Body of pancreas (tissue), 4 donors: ENCODE measurements around the gene HECTD1. TPM values are rescaled to one million over a fixed set of nuclear protein-coding genes. Genes with fewer than 3 reads are reported as not detected.

Experiments
- ATAC-seq: fragments of 150-250 bp; one replicate; pipeline ENCODE4 v1.9.1; 2016
- DNase-seq, 4 donors: peaks; one replicate each; pipeline ENCODE4 v3.0.0-alpha.2; 2019
- H3K27ac ChIP-seq, 4 donors: fragments of 200-600 bp; sonication (generic); 1 replicate in 3 of 4; 2 replicates in 1 of 4; pipeline versions ENCODE4 v1.5.1 to v1.6.1; 2016 to 2019; ENCODE audit warnings: mild to moderate bottlenecking in 1 of 4, mixed read lengths in 1 of 4, moderate library complexity in 1 of 4
- H3K27me3 ChIP-seq, 2 donors: fragments of 200-600 bp; sonication (generic); one replicate each; pipeline ENCODE4 v1.6.0; 2016; ENCODE audit warnings: mild to moderate bottlenecking in 1 of 2
- H3K36me3 ChIP-seq, 2 donors: fragments of 200-600 bp; sonication (generic); replicated peaks in 1 of 2; 2 replicates each; pipeline ENCODE4 v1.5.1; 2016; ENCODE audit warnings: low read depth in 2 of 2; ENCODE audit not compliant: insufficient read depth in 1 of 2
- H3K4me1 ChIP-seq: fragments of 200-600 bp; sonication (generic); one replicate; pipeline ENCODE4 v1.6.0; 2016
- H3K4me3 ChIP-seq, 2 donors: fragments of 200-600 bp; sonication (generic); 1 replicate in 1 of 2; 2 replicates in 1 of 2; pipeline ENCODE4 v1.5.1; 2016 to 2019
- H3K9me3 ChIP-seq, 3 donors: fragments of 200-600 bp; sonication (generic); 1 replicate in 2 of 3; 2 replicates in 1 of 3; pipeline ENCODE4 v1.5.1; 2016
- POLR2A ChIP-seq, 3 donors: fragments of 450-650 bp; IDR thresholded peaks; one replicate each; pipeline ENCODE4 v1.6.1; 2016; ENCODE audit warnings: antibody characterized with exemption in 3 of 3, mild to moderate bottlenecking in 2 of 3
- WGBS, 2 donors: methylation state at CpG; one replicate each; pipeline ENCODE4 v1.1.5; 2017; 5-methylcytosine and 5-hydroxymethylcytosine counted together
- intact Hi-C: fragments of 100-400 bp; cut with DNase I; formaldehyde crosslinking; loops from one replicate; pipeline ENCODE4 v1.15.1; 2023
- total RNA-seq, 2 donors: library from RNA; depleted of rRNA; stranded (reverse); fragments of >200 nt; gene quantifications; one replicate each; pipeline ENCODE4 v1.1.0, GENCODE V29; 2016
- TF ChIP-seq, protein P1 (sequence below), 7 experiments: fragments of 450-650 bp in 4 of 7; fragments of 200-600 bp in 3 of 7; sonication (generic) in 3 of 7; IDR thresholded peaks; one replicate each; pipeline ENCODE4 v1.5.1; 2016 to 2019; ENCODE audit warnings: antibody characterized with exemption in 7 of 7

HECTD1 gene
- total RNA-seq, 2 donors from 2014 or later, result 110 to 221 TPM

DNA sequence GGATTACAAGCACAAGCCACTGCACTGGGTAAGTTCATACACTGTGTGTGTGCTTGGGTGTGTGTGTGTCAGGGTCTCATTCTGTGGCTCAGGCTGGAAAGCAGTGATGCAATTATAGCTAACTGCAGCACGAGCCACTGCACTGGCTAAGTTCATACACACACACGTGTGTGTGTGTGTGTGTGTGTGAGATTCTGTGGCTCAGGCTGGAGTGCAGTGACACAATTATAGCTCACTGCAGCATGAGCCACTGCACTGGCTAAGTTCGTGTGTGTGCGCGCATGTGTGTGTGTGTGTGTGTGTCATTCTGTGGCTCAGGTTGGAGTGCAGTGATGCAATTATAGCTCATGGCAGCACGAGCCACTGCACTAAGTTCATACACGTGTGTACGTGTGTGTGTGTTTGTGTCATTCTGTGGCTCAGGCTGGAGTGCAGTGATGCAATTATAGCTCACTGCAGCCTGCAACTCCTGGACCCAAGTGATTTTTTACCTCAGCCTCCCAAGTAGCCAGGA, 85.4 kb downstream of the HECTD1 start:
- no peaks in the 10 kb centered on the region for H3K9me3 ChIP-seq
- intact Hi-C loops, result no loop called here
- DNase-seq, result no peak
- H3K4me1 ChIP-seq, result no peaks in the 10 kb centered on the region
- H3K27ac ChIP-seq, result no peak overlapping the region
- H3K4me3 ChIP-seq, result no peak overlapping the region
- TF ChIP-seq, protein P1, sequence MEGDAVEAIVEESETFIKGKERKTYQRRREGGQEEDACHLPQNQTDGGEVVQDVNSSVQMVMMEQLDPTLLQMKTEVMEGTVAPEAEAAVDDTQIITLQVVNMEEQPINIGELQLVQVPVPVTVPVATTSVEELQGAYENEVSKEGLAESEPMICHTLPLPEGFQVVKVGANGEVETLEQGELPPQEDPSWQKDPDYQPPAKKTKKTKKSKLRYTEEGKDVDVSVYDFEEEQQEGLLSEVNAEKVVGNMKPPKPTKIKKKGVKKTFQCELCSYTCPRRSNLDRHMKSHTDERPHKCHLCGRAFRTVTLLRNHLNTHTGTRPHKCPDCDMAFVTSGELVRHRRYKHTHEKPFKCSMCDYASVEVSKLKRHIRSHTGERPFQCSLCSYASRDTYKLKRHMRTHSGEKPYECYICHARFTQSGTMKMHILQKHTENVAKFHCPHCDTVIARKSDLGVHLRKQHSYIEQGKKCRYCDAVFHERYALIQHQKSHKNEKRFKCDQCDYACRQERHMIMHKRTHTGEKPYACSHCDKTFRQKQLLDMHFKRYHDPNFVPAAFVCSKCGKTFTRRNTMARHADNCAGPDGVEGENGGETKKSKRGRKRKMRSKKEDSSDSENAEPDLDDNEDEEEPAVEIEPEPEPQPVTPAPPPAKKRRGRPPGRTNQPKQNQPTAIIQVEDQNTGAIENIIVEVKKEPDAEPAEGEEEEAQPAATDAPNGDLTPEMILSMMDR (IDR thresholded peaks at IDR 0.05), result no peak
- no peak for TF ChIP-seq POLR2A (IDR thresholded peaks at IDR 0.05)
- no peak for ATAC-seq
- 72 to 84% methylated on average over 8 of the region's 8 CpGs for WGBS, 2 donors
- H3K36me3 ChIP-seq, result peaks cover 14 to 42% of the 10 kb centered on the region in 2 donors
- no peaks in the 10 kb centered on the region for H3K27me3 ChIP-seq

DNA sequence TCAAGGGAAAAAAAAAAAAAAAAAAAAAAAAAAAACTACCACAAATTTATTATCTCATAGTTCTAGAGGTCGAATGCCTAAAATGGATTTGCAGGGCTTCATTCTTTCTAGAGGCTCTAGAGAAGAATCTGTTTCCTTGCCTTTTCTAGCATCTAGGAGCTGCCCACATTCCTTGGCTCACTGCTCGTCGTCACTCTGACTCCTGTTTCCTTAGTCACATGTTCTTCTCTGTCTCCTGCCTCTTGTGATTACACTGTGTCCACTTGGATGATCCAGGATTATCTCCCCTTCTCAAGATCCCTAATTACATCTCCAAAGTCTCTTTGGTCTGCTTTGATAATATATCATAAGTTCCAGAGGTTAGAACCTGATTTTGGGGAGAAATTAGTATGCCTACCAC, 88.7 kb downstream of the HECTD1 start:
- TF ChIP-seq, protein P1 (IDR thresholded peaks at IDR 0.05), result no peak
- TF ChIP-seq POLR2A (IDR thresholded peaks at IDR 0.05), result no peak
- no peak overlapping the region for H3K4me3 ChIP-seq
- no peaks in the 10 kb centered on the region for H3K9me3 ChIP-seq
- H3K36me3 ChIP-seq, result peaks cover 14 to 45% of the 10 kb centered on the region in 2 donors
- H3K27me3 ChIP-seq, result no peaks in the 10 kb centered on the region
- H3K4me1 ChIP-seq, result no peaks in the 10 kb centered on the region
- intact Hi-C loops, result no loop called here
- H3K27ac ChIP-seq, result no peak overlapping the region
- 82 to 86% methylated on average over 3 of the region's 3 CpGs for WGBS, 2 donors
- ATAC-seq (no peak), DNase-seq (no peak)

DNA sequence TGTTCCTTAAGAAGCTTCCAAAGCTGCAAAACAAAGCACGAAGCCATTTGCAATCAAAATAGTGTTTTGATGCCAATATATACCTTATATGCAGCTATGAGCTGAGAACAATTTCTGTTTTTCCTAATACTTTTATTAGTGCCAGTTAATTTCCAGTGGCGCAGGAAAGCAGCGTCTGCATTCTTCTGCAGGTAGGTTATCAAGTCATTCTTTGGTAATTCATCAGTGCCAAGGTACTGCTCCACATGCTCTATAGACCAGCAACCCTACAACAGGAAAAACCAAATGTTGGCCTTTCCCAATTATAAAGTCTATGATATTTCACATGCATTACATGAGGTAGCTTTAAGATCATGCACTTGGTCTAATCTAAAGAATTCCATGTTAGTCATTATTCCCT, 93.8 kb downstream of the HECTD1 start:
- no peak for TF ChIP-seq POLR2A (IDR thresholded peaks at IDR 0.05)
- TF ChIP-seq, protein P1 (IDR thresholded peaks at IDR 0.05), result no peak
- Histone ChIP-seq H3K9me3 (no peaks in the 10 kb centered on the region), H3K27ac (no peak overlapping the region), H3K4me3 (no peak overlapping the region), H3K4me1 (no peaks in the 10 kb centered on the region), H3K36me3 (peaks cover 11 to 36% of the 10 kb centered on the region in 2 donors), H3K27me3 (no peaks in the 10 kb centered on the region)
- no peak for DNase-seq
- no peak for ATAC-seq
- WGBS, 2 donors, result 92 to 93% methylated on average over 3 of the region's 3 CpGs
- intact Hi-C loops, result no loop called here

DNA sequence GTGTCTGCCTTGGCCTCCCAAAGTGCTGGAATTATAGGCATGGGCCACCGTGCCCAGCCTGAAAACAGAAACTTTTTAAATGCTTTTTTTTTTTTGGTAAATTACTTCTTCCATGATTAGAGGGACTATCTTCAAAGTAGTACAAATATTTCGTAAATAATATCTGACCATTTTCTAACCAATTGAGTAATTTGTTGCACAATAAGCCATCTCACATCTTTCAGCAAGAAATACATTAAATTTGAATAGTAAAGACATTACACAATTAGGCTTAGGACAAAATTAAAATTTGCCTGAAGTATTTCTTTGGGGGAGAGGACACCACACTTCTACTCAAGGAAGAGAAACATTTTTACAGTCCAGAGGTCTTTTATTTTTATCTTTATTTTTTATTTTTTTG, 96.7 kb downstream of the HECTD1 start:
- no peak overlapping the region for H3K4me3 ChIP-seq
- peaks cover 11 to 39% of the 10 kb centered on the region in 2 donors for H3K36me3 ChIP-seq
- WGBS, 2 donors, result 91 to 97% methylated on average over 2 of the region's 2 CpGs

DNA sequence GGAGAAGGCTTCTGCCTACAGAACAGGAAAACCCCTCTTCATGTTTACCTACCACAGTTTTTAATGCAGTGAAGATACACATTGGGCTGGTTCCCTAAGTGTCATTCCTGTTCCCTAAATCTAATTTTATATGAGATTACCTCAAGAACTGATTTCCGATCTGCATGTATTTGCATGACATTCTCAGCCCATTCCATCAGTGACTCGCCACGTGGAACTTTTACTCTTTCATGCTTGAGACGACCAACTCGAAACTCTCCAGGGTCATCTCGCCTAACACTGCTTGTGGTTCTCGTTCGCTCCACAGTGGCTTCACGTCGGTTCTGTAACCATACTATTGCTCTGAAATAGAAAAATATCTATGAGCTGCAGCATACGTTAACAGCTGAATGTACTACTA, 98.3 kb downstream of the HECTD1 start:
- WGBS, 2 donors, result 92 to 94% methylated on average over 11 of the region's 11 CpGs
- no peak for ATAC-seq
- H3K9me3 ChIP-seq, result no peaks in the 10 kb centered on the region
- no peak overlapping the region for H3K4me3 ChIP-seq
- H3K36me3 ChIP-seq, result peaks cover 11 to 38% of the 10 kb centered on the region in 2 donors
- H3K27ac ChIP-seq, result no peak overlapping the region
- TF ChIP-seq, protein P1 (IDR thresholded peaks at IDR 0.05), result no peak
- TF ChIP-seq POLR2A (IDR thresholded peaks at IDR 0.05), result no peak
- H3K27me3 ChIP-seq, result no peaks in the 10 kb centered on the region
- no peaks in the 10 kb centered on the region for H3K4me1 ChIP-seq
- intact Hi-C loops, result no loop called here
- DNase-seq, result no peak

More for the DNA sequence above, 96.7 kb downstream of the HECTD1 start:
- intact Hi-C loops, result no loop called here
- H3K9me3 ChIP-seq, result no peaks in the 10 kb centered on the region
- H3K4me1 ChIP-seq, result no peaks in the 10 kb centered on the region
- H3K27ac ChIP-seq, result no peak overlapping the region
- no peaks in the 10 kb centered on the region for H3K27me3 ChIP-seq
- TF ChIP-seq POLR2A (IDR thresholded peaks at IDR 0.05), result no peak
- TF ChIP-seq, protein P1 (IDR thresholded peaks at IDR 0.05), result no peak
- DNase-seq, result no peak
- no peak for ATAC-seq
